Measurements from ENCODE around the gene RNF5.

- TF ChIP-seq CTCF (IDR thresholded peaks at IDR 0.05) (no peak), REST (IDR thresholded peaks at IDR 0.05; ENCODE audit: insufficient read depth in 1 of 2, low read depth in 2 of 2, low read length in 1 of 2) (no peak), POLR2AphosphoS5 (IDR thresholded peaks at IDR 0.05; ENCODE audit: low read depth, low read length) (no peak), SIN3A (IDR thresholded peaks at IDR 0.05; ENCODE audit: borderline replicate concordance, insufficient read depth, low read depth, low read length) (no peak)
Measured at GRCh38 chr6:32131439-32131948, 46.7 kb upstream of the RNF5 start.

Measured in Panc1 (cell line).